Vagina (tissue), 2 donors: ENCODE results near the gene CMSS1.

Experiments used
- CTCF ChIP-seq, 3 experiments: fragments of 450-650 bp in 2 of 3; fragments of 200-600 bp in 1 of 3; sonication (generic) in 1 of 3; IDR thresholded peaks; one replicate each; pipeline ENCODE4 v1.5.1; 2017 to 2019; ENCODE audit warnings: antibody characterized with exemption in 3 of 3, mild to moderate bottlenecking in 2 of 3, moderate library complexity in 2 of 3
- POLR2A ChIP-seq, 2 donors: fragments of 450-650 bp; IDR thresholded peaks; one replicate each; pipeline ENCODE4 v1.6.1; 2017; ENCODE audit warnings: antibody characterized with exemption in 2 of 2, mild to moderate bottlenecking in 2 of 2, moderate library complexity in 2 of 2
- POLR2AphosphoS5 ChIP-seq, 2 donors: sonication (generic); formaldehyde crosslinking; IDR thresholded peaks; one replicate each; pipeline ENCODE4 v1.9.0; 2017; ENCODE audit warnings: antibody characterized with exemption in 2 of 2, mild to moderate bottlenecking in 2 of 2, low read depth in 1 of 2; ENCODE audit not compliant: insufficient read depth in 1 of 2

DNA sequence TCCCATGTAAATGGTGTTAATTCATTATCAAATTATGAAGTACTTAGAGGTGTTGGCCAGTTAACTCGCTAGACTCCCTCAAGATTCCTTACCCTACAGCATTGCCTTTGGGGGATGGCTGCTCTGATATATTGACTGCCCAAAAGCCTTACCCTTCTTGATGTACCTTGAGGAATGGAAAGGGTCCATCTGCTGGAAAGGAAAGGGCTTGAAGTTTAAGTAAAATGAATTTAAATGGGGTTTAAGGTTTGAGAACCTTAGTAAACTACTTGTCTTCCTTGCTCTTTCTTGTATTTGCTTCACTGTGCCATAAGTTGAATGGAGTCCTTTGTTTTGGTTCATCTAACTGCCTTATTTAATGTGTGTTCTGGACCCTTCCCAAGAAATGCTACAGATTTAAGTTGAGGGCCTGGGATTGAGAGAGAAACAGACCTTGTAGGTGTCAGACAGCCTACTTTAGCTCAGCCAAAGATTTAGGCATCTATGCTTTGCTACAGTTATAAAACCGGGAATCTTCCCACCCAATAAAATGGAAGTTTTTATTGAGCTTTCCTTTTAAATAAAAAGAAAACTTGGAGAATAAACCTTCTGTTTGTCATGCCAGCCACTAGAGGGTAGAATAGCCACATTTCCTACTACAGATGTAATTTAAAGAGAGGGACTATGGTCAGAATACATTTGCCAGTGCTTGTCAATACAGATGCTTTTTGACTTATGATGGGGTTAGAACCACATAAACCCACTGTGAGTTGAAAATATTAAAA, 25.3 kb downstream of the CMSS1 start:
- TF ChIP-seq CTCF (IDR thresholded peaks at IDR 0.05) (peak; percentile 23 to 73 (median 57)), POLR2A (IDR thresholded peaks at IDR 0.05) (no peak), POLR2AphosphoS5 (IDR thresholded peaks at IDR 0.05; ENCODE audit: insufficient read depth in 1 of 2, low read depth in 1 of 2) (peak in 1 of 2 donors; percentile 57)
